B cell (primary cell): Measurements from ENCODE around the gene APIP.

Source experiments
- CTCF ChIP-seq: fragments of 200-600 bp; IDR thresholded peaks from one replicate; pipeline ENCODE4 v1.8.0; 2022; ENCODE audit warnings: antibody characterized with exemption, mild to moderate bottlenecking
- EZH2 ChIP-seq: IDR thresholded peaks from 2 replicates; pipeline ENCODE4 v1.6.1; 2012; ENCODE audit warnings: borderline replicate concordance, low read depth, mild to moderate bottlenecking, moderate library complexity, low read length; ENCODE audit not compliant: insufficient read depth, poor library complexity, severe bottlenecking

GRCh38 chr11:34863048-34863447, 53.1 kb downstream of the APIP start:
- TF ChIP-seq CTCF, result no peak
- no peak for TF ChIP-seq EZH2
